ENCODE data around the gene CC2D1A. TPM values are rescaled to one million over a fixed set of nuclear protein-coding genes. Genes with fewer than 3 reads are reported as not detected.

CC2D1A gene
- total and polyA plus RNA-seq, 2 donors (not counting 1 experiment from before 2014, with no cell fraction given): 34.3 to 47.2 TPM

GRCh38 chr19:13960863-13961784 lies 55.1 kb downstream of the CC2D1A start:
- no peak overlapping the region for H3K4me3 Mint-ChIP-seq
- no peak overlapping the region for H3K4me2 ChIP-seq (replicated peaks; ENCODE audit: low read depth, low read length, poor library complexity, severe bottlenecking)
- H3K27ac ChIP-seq (ENCODE audit: low read length in 2 of 2): no peak overlapping the region
- H2AFZ ChIP-seq (ENCODE audit: insufficient read depth, low read depth, low read length, poor library complexity, severe bottlenecking): no peak overlapping the region
- H4K20me1 ChIP-seq (ENCODE audit: control insufficient read depth, insufficient read depth, low read length, poor library complexity, severe bottlenecking): peaks cover 22% of the 10 kb centered on the region
- CTCF ChIA-PET: interaction anchor here (0.6 to 2.6 kb wide), 4 partner anchors 9 to 87 kb away, joined by 3 to 16 read pairs (median 8); partner anchors contain the start of gene IL27RA
- POLR2A ChIA-PET: interaction anchor here (1.1 to 1.2 kb wide), 2 partner anchors 24 to 71 kb away, joined by 3 read pairs; partner anchors contain the start of gene IL27RA
- H3K4me3 ChIP-seq (ENCODE audit: control extremely low read depth in 1 of 5, extremely low read depth in 1 of 5, insufficient read depth in 1 of 5, low read depth in 2 of 5, low read length in 4 of 5): no peak overlapping the region
- ATAC-seq (ENCODE audit: low read depth) (no peak), DNase-seq (peak; percentile 17)
- peaks cover 0 to 3% (median 0%) of the 10 kb centered on the region in 3 donors for H3K9me3 ChIP-seq (ENCODE audit: control extremely low read depth in 1 of 3, control insufficient read depth in 2 of 3, insufficient read depth in 1 of 3, low read length in 2 of 3)
- peaks cover 0 to 58% of the 10 kb centered on the region in 2 experiments for H3K36me3 ChIP-seq (replicated peaks in 1 of 2; ENCODE audit: control extremely low read depth in 1 of 2, control insufficient read depth in 1 of 2, extremely low read depth in 1 of 2, insufficient read depth in 2 of 2, low read length in 1 of 2)
- intact Hi-C loops (cut with micrococcal nuclease): loop anchor here (2.0 kb wide), 1 partner anchor 26 kb away; no protein-coding TSS in a partner anchor
- H3K27me3 ChIP-seq (replicated peaks in 1 of 4; ENCODE audit: control extremely low read depth in 1 of 4, control insufficient read depth in 3 of 4, insufficient read depth in 4 of 4, low read length in 3 of 4): no peaks in the 10 kb centered on the region
- H3K4me1 ChIP-seq (ENCODE audit: control insufficient read depth in 2 of 2, insufficient read depth in 2 of 2, low read length in 2 of 2): no peaks in the 10 kb centered on the region
- TF ChIP-seq EZH2 (IDR thresholded peaks at IDR 0.05; ENCODE audit: borderline replicate concordance, insufficient read depth, low read depth, low read length, poor library complexity, severe bottlenecking) (no peak), CTCF (IDR thresholded peaks at IDR 0.05) (no peak)
- no peaks in the 10 kb centered on the region for H3K9me3 Mint-ChIP-seq (ENCODE audit: insufficient read depth)
- H3K4me1 Mint-ChIP-seq: no peaks in the 10 kb centered on the region
- WGBS (ENCODE audit: insufficient coverage): 95% methylated on average over 23 of the region's 39 CpGs
- no peaks in the 10 kb centered on the region for H3K79me2 ChIP-seq (ENCODE audit: control insufficient read depth, insufficient read depth, low read length)
- H3K9ac ChIP-seq (ENCODE audit: low read length): no peak overlapping the region
- peak overlapping the region; percentile 41 for H3K27ac Mint-ChIP-seq
- H3K27me3 Mint-ChIP-seq: no peaks in the 10 kb centered on the region

Measured in B cell (primary cell).